HCT116 (cell line): ENCODE results near the gene RGL3. TPM values are rescaled to one million over a fixed set of nuclear protein-coding genes. Genes with fewer than 3 reads are reported as not detected.

Source experiments
- ATAC-seq: fragments of 200-7000 bp; cut with Tn5 transposase; 2 replicates; pipeline ENCODE4 v1.9.1; 2020; ENCODE audit warnings: mild to moderate bottlenecking, moderate library complexity
- BruUV-seq: library from RNA; stranded (reverse); fragments of 400-500 nt; replicated peaks from 2 replicates; lab custom pipeline; 2021; lab: Mats Ljungman, UMichigan
- CTCF ChIA-PET: fragments of 300-600 bp; sonication (Branson Sonifier 250); formaldehyde crosslinking; loops from one replicate; lab custom pipeline; 2021; ENCODE audit warnings: antibody characterized with exemption; lab: Charles Lee
- POLR2A ChIA-PET: fragments of 300-600, 350-600 bp; sonication (Branson Sonifier 250); formaldehyde crosslinking; loops from one replicate; lab custom pipeline; 2021; ENCODE audit warnings: antibody characterized with exemption; lab: Charles Lee
- RAD21 ChIA-PET, 2 experiments: fragments of 300-600 bp; sonication (Branson Sonifier 250); formaldehyde crosslinking; loops; one replicate each; lab custom pipeline; 2023; ENCODE audit warnings: low total read pairs in 2 of 2; ENCODE audit not compliant: uncharacterized antibody in 2 of 2, unreplicated experiment in 2 of 2, low non-redundant PET in 1 of 2; lab: Charles Lee
- DNase-seq: peaks from one replicate; pipeline ENCODE4 v3.0.0-alpha.2; 2010; ENCODE audit warnings: low read depth, low spot score
- H2AFZ ChIP-seq: fragments of 200-600 bp; shearing (Covaris generic), sonication (generic); 2 replicates; pipeline ENCODE4 v1.6.1; 2017; ENCODE audit warnings: low read depth, mixed run types, mixed read lengths, antibody characterized with exemption, low read length; ENCODE audit not compliant: poor library complexity, severe bottlenecking
- H3K27ac ChIP-seq: 2 replicates; pipeline ENCODE4 v1.5.1; 2012; ENCODE audit warnings: low read depth, low read length
- H3K27me3 ChIP-seq: fragments of 200-600 bp; sonication (generic); 2 replicates; pipeline ENCODE4 v1.6.1; 2016; ENCODE audit warnings: mixed run types, low read length, mixed read lengths; ENCODE audit not compliant: insufficient read depth
- H3K36me3 ChIP-seq, 2 experiments: fragments of 200-500 bp in 1 of 2; fragments of 200-600 bp in 1 of 2; sonication (Bioruptor generic) in 1 of 2; sonication (generic) in 1 of 2; 2 replicates each; pipeline versions ENCODE4 v1.5.1 to v1.6.1; 2014 to 2016; ENCODE audit warnings: low read length in 2 of 2, inconsistent platforms in 1 of 2, mixed read lengths in 1 of 2, mixed run types in 1 of 2; ENCODE audit not compliant: insufficient read depth in 2 of 2, control insufficient read depth in 1 of 2
- H3K4me1 ChIP-seq, 2 experiments: fragments of 200-600 bp in 1 of 2; sonication (generic) in 1 of 2; 2 replicates each; pipeline versions ENCODE4 v1.5.1 to v1.6.1; 2012 to 2017; ENCODE audit warnings: low read length in 2 of 2, inconsistent platforms in 1 of 2, mild to moderate bottlenecking in 1 of 2, mixed read lengths in 1 of 2, mixed run types in 1 of 2, moderate library complexity in 1 of 2; ENCODE audit not compliant: insufficient read depth in 2 of 2, control insufficient read depth in 1 of 2
- H3K4me2 ChIP-seq: fragments of 200-600 bp; sonication (generic); 2 replicates; pipeline ENCODE4 v1.6.1; 2017; ENCODE audit warnings: mixed run types, low read length, mixed read lengths
- H3K4me3 ChIP-seq, 2 experiments: fragments of 200-600 bp in 1 of 2; sonication (generic) in 1 of 2; replicated peaks in 1 of 2; 2 replicates each; pipeline ENCODE4 v1.5.1; 2011 to 2016; ENCODE audit warnings: low read length in 2 of 2, control low read depth in 1 of 2, low read depth in 1 of 2, mild to moderate bottlenecking in 1 of 2, mixed read lengths in 1 of 2, mixed run types in 1 of 2
- H3K79me2 ChIP-seq: fragments of 200-600 bp; sonication (generic); 2 replicates; pipeline ENCODE4 v1.6.1; 2017; ENCODE audit warnings: mild to moderate bottlenecking, mixed run types, low read length, moderate library complexity, mixed read lengths; ENCODE audit not compliant: insufficient read depth
- H3K9ac ChIP-seq: fragments of 200-600 bp; sonication (generic); 2 replicates; pipeline ENCODE4 v1.6.1; 2016; ENCODE audit warnings: low read length, mixed read lengths
- H3K9me2 ChIP-seq: fragments of 200-600 bp; sonication (generic), shearing (Covaris generic); 2 replicates; pipeline ENCODE4 v1.6.1; 2017; ENCODE audit warnings: mixed run types, mild to moderate bottlenecking, moderate library complexity; ENCODE audit not compliant: insufficient read depth
- H3K9me3 ChIP-seq, 2 experiments: fragments of 200-500 bp in 1 of 2; fragments of 200-600 bp in 1 of 2; sonication (Bioruptor generic) in 1 of 2; sonication (generic) in 1 of 2; 2 replicates each; pipeline ENCODE4 v1.6.1; 2014 to 2017; ENCODE audit warnings: low read length in 2 of 2, mixed read lengths in 2 of 2, inconsistent platforms in 1 of 2, low read depth in 1 of 2, mild to moderate bottlenecking in 1 of 2, mixed run types in 1 of 2, moderate library complexity in 1 of 2; ENCODE audit not compliant: control insufficient read depth in 1 of 2, insufficient read depth in 1 of 2
- H4K20me1 ChIP-seq: fragments of 200-600 bp; sonication (generic), shearing (Covaris generic); 2 replicates; pipeline ENCODE4 v1.6.1; 2017; ENCODE audit warnings: mixed run types, mild to moderate bottlenecking, moderate library complexity; ENCODE audit not compliant: insufficient read depth
- CBX3 ChIP-seq: IDR thresholded peaks from 2 replicates; pipeline ENCODE4 v1.6.1; 2012; ENCODE audit warnings: low read depth
- CEBPB ChIP-seq: IDR thresholded peaks from 2 replicates; pipeline ENCODE4 v1.6.1; 2012; ENCODE audit warnings: low read depth
- CTCF ChIP-seq, 3 experiments: fragments of 200-600 bp in 1 of 3; sonication (generic) in 1 of 3; IDR thresholded peaks in 2 of 3; conservative IDR thresholded peaks in 1 of 3; 2 replicates each; pipeline ENCODE4 v1.5.1; 2012 to 2017; ENCODE audit warnings: low read depth in 2 of 3, low read length in 2 of 3, antibody characterized with exemption in 1 of 3, borderline replicate concordance in 1 of 3, control low read depth in 1 of 3, mild to moderate bottlenecking in 1 of 3, mixed read lengths in 1 of 3, mixed run types in 1 of 3, moderate library complexity in 1 of 3; ENCODE audit not compliant: insufficient read depth in 1 of 3
- ELF1 ChIP-seq: IDR thresholded peaks from 2 replicates; pipeline ENCODE4 v1.6.1; 2012; ENCODE audit warnings: low read depth, borderline replicate concordance
- EZH2 ChIP-seq: fragments of 200-600 bp; sonication (generic); IDR thresholded peaks from 2 replicates; pipeline ENCODE4 v1.6.1; 2017; ENCODE audit warnings: antibody characterized with exemption, mixed run types
- EZH2phosphoT487 ChIP-seq: fragments of 200-600 bp; IDR thresholded peaks from 2 replicates; pipeline ENCODE4 v1.6.1; 2018; ENCODE audit warnings: antibody characterized with exemption, borderline replicate concordance
- FOSL1 ChIP-seq: IDR thresholded peaks from 2 replicates; pipeline ENCODE4 v1.6.1; 2012; ENCODE audit warnings: low read depth
- JUND ChIP-seq: IDR thresholded peaks from 2 replicates; pipeline ENCODE4 v1.6.1; 2012
- POLR2A ChIP-seq: IDR thresholded peaks from 2 replicates; pipeline ENCODE4 v1.7.0; 2011; ENCODE audit warnings: borderline replicate concordance; ENCODE audit not compliant: insufficient read depth, insufficient read length; ENCODE audit errors: extremely low read depth
- POLR2AphosphoS5 ChIP-seq: IDR thresholded peaks from 2 replicates; pipeline ENCODE4 v1.6.1; 2011; ENCODE audit warnings: mild to moderate bottlenecking, low read depth, low read length, moderate library complexity
- RAD21 ChIP-seq: IDR thresholded peaks from 2 replicates; pipeline ENCODE4 v1.6.1; 2012; ENCODE audit warnings: low read depth, mild to moderate bottlenecking
- SP1 ChIP-seq: IDR thresholded peaks from 2 replicates; pipeline ENCODE4 v1.6.1; 2012; ENCODE audit warnings: low read depth
- TCF7L2 ChIP-seq: IDR thresholded peaks from 2 replicates; pipeline ENCODE4 v1.7.0; 2011; ENCODE audit warnings: borderline replicate concordance, inconsistent platforms; ENCODE audit not compliant: insufficient read depth, insufficient read length; ENCODE audit errors: extremely low read depth
- YY1 ChIP-seq: IDR thresholded peaks from 2 replicates; pipeline ENCODE4 v1.6.1; 2011; ENCODE audit warnings: low read length, low read depth, moderate library complexity, mild to moderate bottlenecking; ENCODE audit not compliant: insufficient replicate concordance; ENCODE audit errors: extremely low read depth
- ZNF274 ChIP-seq: fragments of 200-500 bp; sonication (Bioruptor generic); IDR thresholded peaks from 2 replicates; pipeline ENCODE4 v1.6.1; 2014; ENCODE audit warnings: mild to moderate bottlenecking, low read depth, low read length, inconsistent platforms
- intact Hi-C: fragments of 100-400 bp; cut with micrococcal nuclease; formaldehyde crosslinking; loops from 2 replicates; pipeline ENCODE4 v1.10.0; 2022
- total RNA-seq: library from RNA; stranded (reverse); gene quantifications from one replicate; pipeline ENCODE4 v1.2.1, GENCODE V29; 2021; ENCODE audit not compliant: unreplicated experiment
- TF ChIP-seq, protein P1 (sequence below): IDR thresholded peaks from 2 replicates; pipeline ENCODE4 v1.6.1; 2011; ENCODE audit warnings: mild to moderate bottlenecking, low read length, moderate library complexity; ENCODE audit not compliant: insufficient replicate concordance; ENCODE audit errors: extremely low read depth
- TF ChIP-seq, protein P2 (sequence below): IDR thresholded peaks from 2 replicates; pipeline ENCODE4 v1.6.1; 2012; ENCODE audit warnings: low read depth

Gene RGL3
- total RNA-seq, 1 experiment from 2014 or later = 99.2 TPM

DNA sequence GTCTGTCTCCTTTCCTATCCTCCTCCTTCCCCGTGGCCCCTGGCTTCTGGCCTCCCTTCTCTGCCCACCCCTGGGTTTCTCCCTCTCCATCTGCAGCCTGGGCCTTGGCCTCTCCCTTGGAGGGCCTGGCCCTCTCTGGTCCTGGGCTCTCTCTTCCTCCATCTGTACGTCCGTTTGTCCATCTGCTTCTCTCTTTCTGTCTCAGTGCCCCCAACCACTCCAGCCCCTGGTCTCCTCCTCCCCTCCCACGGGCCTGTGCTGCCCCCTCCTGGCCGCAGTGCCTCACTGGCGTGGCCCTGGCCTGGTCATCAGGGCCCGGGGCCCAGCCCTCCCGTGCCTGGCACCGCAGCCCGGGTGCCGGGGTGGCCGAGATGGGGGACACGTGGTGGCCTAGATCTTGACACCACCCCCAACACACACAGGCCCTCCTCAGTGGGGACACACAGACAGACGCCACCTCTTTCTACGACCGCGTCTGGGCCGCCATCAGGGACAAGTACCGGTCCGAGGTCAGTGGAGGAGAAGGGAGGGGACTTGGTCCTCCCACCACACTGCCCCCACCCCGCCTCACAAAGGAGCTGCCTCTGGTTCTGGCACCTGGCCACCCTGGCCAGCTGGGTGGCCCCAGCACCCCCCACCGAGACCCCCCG lies 27.7 kb upstream of the RGL3 start:
- no peak for DNase-seq
- ChIA-PET POLR2A (no interaction called here), RAD21 (no interaction called here), CTCF (interaction anchor here (1.5 kb wide), 1 partner anchor 153 kb away, joined by 4 read pairs; no protein-coding TSS in a partner anchor)
- H3K4me2 ChIP-seq = no peak overlapping the region
- H3K4me3 ChIP-seq = no peak overlapping the region
- no TSS peak for BruUV-seq
- H3K9me2 ChIP-seq = no peaks in the 10 kb centered on the region
- no peaks in the 10 kb centered on the region for H3K27me3 ChIP-seq
- peaks cover 22 to 43% of the 10 kb centered on the region in 2 experiments; a peak in 3 of 4 replicates for H3K36me3 ChIP-seq
- H2AFZ ChIP-seq = no peak overlapping the region
- H4K20me1 ChIP-seq = no peaks in the 10 kb centered on the region
- TF ChIP-seq TCF7L2 (no peak), RAD21 (peak; percentile 94), POLR2AphosphoS5 (no peak), YY1 (no peak), ZNF274 (no peak), SP1 (no peak), POLR2A (no peak), ELF1 (no peak), CEBPB (no peak), EZH2phosphoT487 (no peak), FOSL1 (no peak), CTCF (IDR thresholded peaks at IDR 0.05 in 2 of 3, conservative IDR thresholded peaks at IDR 0.05 in 1 of 3; ENCODE audit: borderline replicate concordance in 1 of 3, insufficient read depth in 1 of 3, low read depth in 2 of 3, low read length in 2 of 3) (peak; percentile 88 to 95 (median 90)), EZH2 (no peak), JUND (no peak), CBX3 (no peak)
- TF ChIP-seq, protein P1, sequence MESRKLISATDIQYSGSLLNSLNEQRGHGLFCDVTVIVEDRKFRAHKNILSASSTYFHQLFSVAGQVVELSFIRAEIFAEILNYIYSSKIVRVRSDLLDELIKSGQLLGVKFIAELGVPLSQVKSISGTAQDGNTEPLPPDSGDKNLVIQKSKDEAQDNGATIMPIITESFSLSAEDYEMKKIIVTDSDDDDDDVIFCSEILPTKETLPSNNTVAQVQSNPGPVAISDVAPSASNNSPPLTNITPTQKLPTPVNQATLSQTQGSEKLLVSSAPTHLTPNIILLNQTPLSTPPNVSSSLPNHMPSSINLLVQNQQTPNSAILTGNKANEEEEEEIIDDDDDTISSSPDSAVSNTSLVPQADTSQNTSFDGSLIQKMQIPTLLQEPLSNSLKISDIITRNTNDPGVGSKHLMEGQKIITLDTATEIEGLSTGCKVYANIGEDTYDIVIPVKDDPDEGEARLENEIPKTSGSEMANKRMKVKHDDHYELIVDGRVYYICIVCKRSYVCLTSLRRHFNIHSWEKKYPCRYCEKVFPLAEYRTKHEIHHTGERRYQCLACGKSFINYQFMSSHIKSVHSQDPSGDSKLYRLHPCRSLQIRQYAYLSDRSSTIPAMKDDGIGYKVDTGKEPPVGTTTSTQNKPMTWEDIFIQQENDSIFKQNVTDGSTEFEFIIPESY = no peak
- TF ChIP-seq, protein P2, sequence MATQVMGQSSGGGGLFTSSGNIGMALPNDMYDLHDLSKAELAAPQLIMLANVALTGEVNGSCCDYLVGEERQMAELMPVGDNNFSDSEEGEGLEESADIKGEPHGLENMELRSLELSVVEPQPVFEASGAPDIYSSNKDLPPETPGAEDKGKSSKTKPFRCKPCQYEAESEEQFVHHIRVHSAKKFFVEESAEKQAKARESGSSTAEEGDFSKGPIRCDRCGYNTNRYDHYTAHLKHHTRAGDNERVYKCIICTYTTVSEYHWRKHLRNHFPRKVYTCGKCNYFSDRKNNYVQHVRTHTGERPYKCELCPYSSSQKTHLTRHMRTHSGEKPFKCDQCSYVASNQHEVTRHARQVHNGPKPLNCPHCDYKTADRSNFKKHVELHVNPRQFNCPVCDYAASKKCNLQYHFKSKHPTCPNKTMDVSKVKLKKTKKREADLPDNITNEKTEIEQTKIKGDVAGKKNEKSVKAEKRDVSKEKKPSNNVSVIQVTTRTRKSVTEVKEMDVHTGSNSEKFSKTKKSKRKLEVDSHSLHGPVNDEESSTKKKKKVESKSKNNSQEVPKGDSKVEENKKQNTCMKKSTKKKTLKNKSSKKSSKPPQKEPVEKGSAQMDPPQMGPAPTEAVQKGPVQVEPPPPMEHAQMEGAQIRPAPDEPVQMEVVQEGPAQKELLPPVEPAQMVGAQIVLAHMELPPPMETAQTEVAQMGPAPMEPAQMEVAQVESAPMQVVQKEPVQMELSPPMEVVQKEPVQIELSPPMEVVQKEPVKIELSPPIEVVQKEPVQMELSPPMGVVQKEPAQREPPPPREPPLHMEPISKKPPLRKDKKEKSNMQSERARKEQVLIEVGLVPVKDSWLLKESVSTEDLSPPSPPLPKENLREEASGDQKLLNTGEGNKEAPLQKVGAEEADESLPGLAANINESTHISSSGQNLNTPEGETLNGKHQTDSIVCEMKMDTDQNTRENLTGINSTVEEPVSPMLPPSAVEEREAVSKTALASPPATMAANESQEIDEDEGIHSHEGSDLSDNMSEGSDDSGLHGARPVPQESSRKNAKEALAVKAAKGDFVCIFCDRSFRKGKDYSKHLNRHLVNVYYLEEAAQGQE = no peak
- no peak overlapping the region for H3K9ac ChIP-seq
- intact Hi-C loops = loop anchor here (1.0 kb wide), 1 partner anchor 68 kb away; no protein-coding TSS in a partner anchor
- H3K79me2 ChIP-seq = peaks cover 12% of the 10 kb centered on the region; the same call in 1 of the 2 replicates
- peak; percentile 92 for ATAC-seq
- no peak overlapping the region for H3K27ac ChIP-seq
- H3K9me3 ChIP-seq = no peaks in the 10 kb centered on the region
- no peaks in the 10 kb centered on the region for H3K4me1 ChIP-seq
